ENCODE results near the gene INHBB.

- TF ChIP-seq, protein P1, sequence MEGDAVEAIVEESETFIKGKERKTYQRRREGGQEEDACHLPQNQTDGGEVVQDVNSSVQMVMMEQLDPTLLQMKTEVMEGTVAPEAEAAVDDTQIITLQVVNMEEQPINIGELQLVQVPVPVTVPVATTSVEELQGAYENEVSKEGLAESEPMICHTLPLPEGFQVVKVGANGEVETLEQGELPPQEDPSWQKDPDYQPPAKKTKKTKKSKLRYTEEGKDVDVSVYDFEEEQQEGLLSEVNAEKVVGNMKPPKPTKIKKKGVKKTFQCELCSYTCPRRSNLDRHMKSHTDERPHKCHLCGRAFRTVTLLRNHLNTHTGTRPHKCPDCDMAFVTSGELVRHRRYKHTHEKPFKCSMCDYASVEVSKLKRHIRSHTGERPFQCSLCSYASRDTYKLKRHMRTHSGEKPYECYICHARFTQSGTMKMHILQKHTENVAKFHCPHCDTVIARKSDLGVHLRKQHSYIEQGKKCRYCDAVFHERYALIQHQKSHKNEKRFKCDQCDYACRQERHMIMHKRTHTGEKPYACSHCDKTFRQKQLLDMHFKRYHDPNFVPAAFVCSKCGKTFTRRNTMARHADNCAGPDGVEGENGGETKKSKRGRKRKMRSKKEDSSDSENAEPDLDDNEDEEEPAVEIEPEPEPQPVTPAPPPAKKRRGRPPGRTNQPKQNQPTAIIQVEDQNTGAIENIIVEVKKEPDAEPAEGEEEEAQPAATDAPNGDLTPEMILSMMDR (IDR thresholded peaks at IDR 0.05 in 4 of 5, conservative IDR thresholded peaks at IDR 0.05 in 1 of 5): no peak
- TF ChIP-seq POLR2A (IDR thresholded peaks at IDR 0.05): no peak
Observed at GRCh38 chr2:120389036-120389391, 43.1 kb downstream of the INHBB start.

Measured in gastrocnemius medialis (tissue), 4 donors.